Mesodermal cell (in vitro differentiated cells): Measurements from ENCODE around the gene ST7L.

Source experiments
- H3K27ac ChIP-seq: 2 replicates; pipeline ENCODE4 v1.7.0; 2013; ENCODE audit warnings: mild to moderate bottlenecking, low read depth, low read length, moderate library complexity; ENCODE audit not compliant: severe bottlenecking
- H3K36me3 ChIP-seq: 2 replicates; pipeline ENCODE4 v1.7.1; 2013; ENCODE audit warnings: mild to moderate bottlenecking, low read length, moderate library complexity; ENCODE audit not compliant: control insufficient read depth, insufficient read depth
- H3K4me1 ChIP-seq: one replicate; pipeline ENCODE4 v1.7.1; 2013; ENCODE audit warnings: mild to moderate bottlenecking, low read length; ENCODE audit not compliant: insufficient read depth, control insufficient read depth, poor library complexity, severe bottlenecking
- H3K4me3 ChIP-seq: 2 replicates; pipeline ENCODE4 v1.7.0; 2013; ENCODE audit warnings: low read length, control low read depth, mild to moderate bottlenecking; ENCODE audit not compliant: insufficient read depth, poor library complexity, severe bottlenecking; ENCODE audit errors: extremely low read depth
- H3K9me3 ChIP-seq: 2 replicates; pipeline ENCODE4 v1.7.1; 2013; ENCODE audit warnings: mild to moderate bottlenecking, low read length, moderate library complexity; ENCODE audit not compliant: control insufficient read depth
- WGBS, 2 experiments: methylation state at CpG; one replicate each; pipeline ENCODE4 v1.1.5; 2013; ENCODE audit warnings: missing lambda C conversion rate in 2 of 2; ENCODE audit not compliant: insufficient coverage in 2 of 2; 5-methylcytosine and 5-hydroxymethylcytosine counted together

The ST7L gene

GRCh38 chr1:112507336-112507735 lies 111.6 kb downstream of the ST7L start:
- peaks cover 23% of the 10 kb centered on the region for H3K4me1 ChIP-seq
- no peaks in the 10 kb centered on the region for H3K9me3 ChIP-seq
- H3K36me3 ChIP-seq = no peaks in the 10 kb centered on the region
- no peak overlapping the region for H3K4me3 ChIP-seq
- H3K27ac ChIP-seq = no peak overlapping the region
- WGBS, 2 experiments = 50 to 57% methylated on average over 1 of the region's 9 CpGs

- 90 to 97% methylated on average over 7 to 8 of the region's 8 CpGs for WGBS, 2 experiments
- Histone ChIP-seq H3K4me1 (peaks cover 26% of the 10 kb centered on the region), H3K4me3 (no peak overlapping the region), H3K36me3 (no peaks in the 10 kb centered on the region), H3K27ac (no peak overlapping the region), H3K9me3 (no peaks in the 10 kb centered on the region)
Observed at GRCh38 chr1:112506731-112507130, 112.2 kb downstream of the ST7L start.

DNA sequence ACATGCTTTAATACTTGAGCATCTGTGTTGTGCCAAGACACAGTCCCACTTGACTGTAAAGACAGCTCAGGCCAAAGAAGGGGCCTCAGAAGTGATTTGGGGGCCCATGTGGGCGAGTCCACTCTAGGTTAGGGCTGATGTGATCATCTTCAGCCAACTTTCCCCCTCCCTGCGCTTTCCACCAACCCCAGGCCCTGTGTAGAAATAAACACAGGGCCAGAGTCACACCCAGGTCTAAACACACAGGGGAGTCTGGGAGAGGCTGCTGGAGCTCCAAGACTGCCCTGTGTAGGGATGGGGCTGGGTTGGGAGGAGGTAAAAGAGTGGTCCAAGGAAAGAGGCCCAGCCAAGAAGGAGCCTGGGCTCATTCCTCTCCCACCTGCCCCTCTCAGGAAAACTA lies 112.6 kb downstream of the ST7L start:
- peaks cover 26% of the 10 kb centered on the region for H3K4me1 ChIP-seq
- H3K36me3 ChIP-seq = no peaks in the 10 kb centered on the region
- no peak overlapping the region for H3K4me3 ChIP-seq
- WGBS, 2 experiments = 100% methylated on average over 1 of the region's 2 CpGs
- H3K27ac ChIP-seq = no peak overlapping the region
- no peaks in the 10 kb centered on the region for H3K9me3 ChIP-seq

- Histone ChIP-seq H3K36me3 (no peaks in the 10 kb centered on the region), H3K4me3 (no peak overlapping the region), H3K27ac (no peak overlapping the region), H3K9me3 (no peaks in the 10 kb centered on the region), H3K4me1 (peaks cover 26% of the 10 kb centered on the region)
- WGBS, 2 experiments = 86 to 92% methylated on average over 3 of the region's 3 CpGs
Observed at GRCh38 chr1:112505878-112506277, 113.1 kb downstream of the ST7L start.

GRCh38 chr1:112505400-112505785 lies 113.5 kb downstream of the ST7L start:
- no peaks in the 10 kb centered on the region for H3K9me3 ChIP-seq
- H3K27ac ChIP-seq = no peak overlapping the region
- H3K36me3 ChIP-seq = no peaks in the 10 kb centered on the region
- no peak overlapping the region for H3K4me3 ChIP-seq
- peaks cover 21% of the 10 kb centered on the region for H3K4me1 ChIP-seq
- WGBS, 2 experiments = 83 to 100% methylated on average over 1 of the region's 1 CpG

GRCh38 chr1:112504661-112505399 lies 114.1 kb downstream of the ST7L start:
- Histone ChIP-seq H3K36me3 (no peaks in the 10 kb centered on the region), H3K27ac (no peak overlapping the region), H3K9me3 (no peaks in the 10 kb centered on the region), H3K4me3 (no peak overlapping the region), H3K4me1 (peaks cover 15% of the 10 kb centered on the region)
- 39 to 47% methylated on average over 2 to 3 of the region's 6 CpGs for WGBS, 2 experiments

- peaks cover 15% of the 10 kb centered on the region for H3K4me1 ChIP-seq
- H3K9me3 ChIP-seq = no peaks in the 10 kb centered on the region
- H3K27ac ChIP-seq = no peak overlapping the region
- 66 to 74% methylated on average over 9 to 10 of the region's 11 CpGs for WGBS, 2 experiments
- no peaks in the 10 kb centered on the region for H3K36me3 ChIP-seq
- H3K4me3 ChIP-seq = no peak overlapping the region
Observed at GRCh38 chr1:112504001-112504660, 114.8 kb downstream of the ST7L start.

- Histone ChIP-seq H3K4me1 (peaks cover 9% of the 10 kb centered on the region), H3K9me3 (no peaks in the 10 kb centered on the region), H3K36me3 (no peaks in the 10 kb centered on the region), H3K27ac (no peak overlapping the region), H3K4me3 (no peak overlapping the region)
- WGBS, 2 experiments = 71% methylated on average over 1 of the region's 2 CpGs; no CpG with 5 or more reads in 1 of the 2 experiments
Observed at GRCh38 chr1:112502826-112503225, 116.1 kb downstream of the ST7L start.

DNA sequence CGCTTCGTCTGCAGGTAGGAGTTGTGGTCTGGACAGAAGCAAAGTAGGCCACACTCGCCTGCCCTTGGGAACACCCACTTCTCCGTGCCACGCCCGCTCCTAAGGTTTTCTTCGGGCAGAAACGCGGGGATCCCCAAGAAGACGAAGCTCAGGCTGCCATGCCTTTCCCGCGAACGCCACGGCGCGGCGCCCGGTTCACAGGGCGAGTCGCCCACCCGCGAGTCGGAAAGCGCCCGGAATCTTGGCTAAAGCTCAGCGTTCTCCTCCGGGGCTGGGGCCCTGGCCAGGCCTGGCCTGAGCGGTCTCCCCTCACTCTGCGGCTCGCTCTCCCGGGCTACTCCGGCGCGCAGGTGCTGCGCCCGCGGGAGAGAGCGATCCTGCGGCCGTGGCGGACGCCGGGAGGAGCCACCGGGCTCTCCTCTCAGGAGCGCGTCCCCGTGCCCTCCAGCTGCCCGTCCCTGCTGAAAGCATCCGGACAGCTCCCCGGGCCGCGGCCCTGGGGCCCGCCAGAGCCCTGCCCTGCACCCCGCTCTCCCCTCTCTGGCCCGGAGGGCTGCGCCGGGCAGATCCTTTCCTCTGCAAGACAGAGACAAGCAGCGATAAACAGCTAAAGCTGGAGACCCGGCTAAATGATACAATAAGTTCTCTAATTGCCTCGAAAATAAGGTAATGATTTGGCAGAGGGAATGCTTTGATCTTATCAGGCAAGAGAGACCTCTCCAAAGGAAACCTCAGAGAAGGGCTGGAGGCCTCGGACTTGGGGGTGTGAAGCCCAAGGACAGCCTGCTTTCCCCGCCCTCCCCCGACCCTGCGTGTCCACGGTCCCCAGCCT lies 116.9 kb downstream of the ST7L start:
- 2 to 3% methylated on average over 52 to 58 of the region's 65 CpGs for WGBS, 2 experiments
- Histone ChIP-seq H3K4me3 (peak overlapping the region; percentile 35), H3K4me1 (peaks cover 8% of the 10 kb centered on the region), H3K36me3 (no peaks in the 10 kb centered on the region), H3K27ac (no peak overlapping the region), H3K9me3 (no peaks in the 10 kb centered on the region)

DNA sequence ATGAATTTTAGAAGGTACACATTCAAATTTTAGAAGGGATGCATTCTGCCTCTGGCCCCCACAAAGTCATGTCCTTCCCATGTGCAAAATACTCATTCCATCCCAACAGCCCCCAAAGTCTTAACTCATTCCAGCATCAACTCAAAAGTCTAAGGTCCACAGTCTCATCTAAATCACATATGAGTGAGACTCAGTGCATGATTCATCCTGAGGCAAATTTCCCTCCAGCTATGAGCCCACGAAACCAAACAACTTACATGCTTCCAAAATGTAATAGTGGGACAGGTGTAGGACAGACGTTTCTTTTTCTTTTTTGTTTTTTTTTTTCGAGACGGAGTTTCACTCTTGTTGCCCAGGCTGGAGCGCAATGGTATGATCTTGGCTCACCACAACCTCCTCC lies 122.7 kb downstream of the ST7L start:
- Histone ChIP-seq H3K4me3 (no peak overlapping the region), H3K27ac (no peak overlapping the region), H3K9me3 (no peaks in the 10 kb centered on the region), H3K4me1 (no peaks in the 10 kb centered on the region), H3K36me3 (no peaks in the 10 kb centered on the region)
- 100% methylated on average over 1 to 2 of the region's 5 CpGs for WGBS, 2 experiments
